ENCODE data around the gene INSC. TPM values are rescaled to one million over a fixed set of nuclear protein-coding genes. Genes with fewer than 3 reads are reported as not detected.

The INSC gene
- total and polyA plus RNA-seq, 2 of the 4 experiments (the other 2 are of a cell fraction): 0.53 to 1.4 TPM

- CTCF ChIA-PET: no interaction called here
Measured at GRCh38 chr11:15236559-15236958, 121.8 kb downstream of the INSC start.

More at GRCh38 chr11:15236559-15236958, 121.8 kb downstream of the INSC start:
- H3K9ac ChIP-seq (ENCODE audit: low read depth, low read length): no peak overlapping the region
- intact Hi-C loops (cut with micrococcal nuclease) (no loop called here), dilution Hi-C loops (cut with HindIII; ENCODE audit: low sequenced_read_pairs, unreplicated experiment) (no loop called here), in situ Hi-C loops (cut with MboI; ENCODE audit: low sequenced_read_pairs) (no loop called here)
- no peak overlapping the region for H3K23ac ChIP-seq (ENCODE audit: low read depth, low read length)
- H2AFZ ChIP-seq (replicated peaks; ENCODE audit: low read length, poor library complexity): no peak overlapping the region
- no peak overlapping the region for H3K14ac ChIP-seq (replicated peaks; ENCODE audit: low read depth, low read length)
- no peak overlapping the region for H2AK9ac ChIP-seq (replicated peaks; ENCODE audit: low read depth, low read length, poor library complexity)
- H3K4me3 ChIP-seq (ENCODE audit: insufficient read depth, low read depth, low read length): no peak overlapping the region
- no peaks in the 10 kb centered on the region for H3K36me3 ChIP-seq (ENCODE audit: control insufficient read depth, insufficient read depth, low read length)
- H3K79me1 ChIP-seq (ENCODE audit: low read depth in 1 of 2, low read length in 2 of 2): no peaks in the 10 kb centered on the region
- no peak overlapping the region for H4K91ac ChIP-seq (ENCODE audit: insufficient read depth, low read depth, low read length)
- H3K4ac ChIP-seq (ENCODE audit: low read depth, low read length): no peak overlapping the region
- DNase-seq: no peak
- H2BK5ac ChIP-seq (ENCODE audit: low read depth, low read length, poor library complexity, severe bottlenecking): no peak overlapping the region
- BruUV-seq (replicated peaks): no TSS peak
- no peaks in the 10 kb centered on the region for H3K9me3 ChIP-seq (ENCODE audit: control insufficient read depth, insufficient read depth, low read length)
- no peak overlapping the region for H2BK120ac ChIP-seq (ENCODE audit: low read depth, low read length)
- H3K56ac ChIP-seq (ENCODE audit: extremely low read depth, insufficient read depth, low read length): no peak overlapping the region
- no peak overlapping the region for H3K18ac ChIP-seq (ENCODE audit: low read depth, low read length)
- no peak for ATAC-seq (ENCODE audit: low read depth)
- WGBS, 2 experiments (ENCODE audit: extremely low coverage in 2 of 2, insufficient read length in 1 of 2): no CpG with 5 or more reads among the region's 4 CpGs
- H3K4me1 ChIP-seq (ENCODE audit: control insufficient read depth, insufficient read depth, low read length): no peaks in the 10 kb centered on the region
- no peak overlapping the region for H2BK15ac ChIP-seq (ENCODE audit: low read depth, low read length)
- no peaks in the 10 kb centered on the region for H4K20me1 ChIP-seq (ENCODE audit: insufficient read depth, low read length)
- no peak overlapping the region for H2BK20ac ChIP-seq (ENCODE audit: low read depth, low read length)
- no peak overlapping the region for H3K27ac ChIP-seq (ENCODE audit: insufficient read depth, low read length)
- POLR2A ChIA-PET (ENCODE audit: unreplicated experiment): no interaction called here
- H4K8ac ChIP-seq (ENCODE audit: low read depth in 2 of 2, low read length in 2 of 2): no peak overlapping the region
- TF ChIP-seq NFE2L2 (IDR thresholded peaks at IDR 0.05; ENCODE audit: low read depth, low read length): no peak
- no peak for TF ChIP-seq RAD21 (IDR thresholded peaks at IDR 0.05; ENCODE audit: low read length)
- no peak for TF ChIP-seq CHD1 (IDR thresholded peaks at IDR 0.05; ENCODE audit: low read depth, low read length)
- TF ChIP-seq CEBPB (IDR thresholded peaks at IDR 0.05; ENCODE audit: low read depth, low read length): no peak
- TF ChIP-seq FOS (IDR thresholded peaks at IDR 0.05; ENCODE audit: low read depth, low read length): no peak
- no peak for TF ChIP-seq USF2 (IDR thresholded peaks at IDR 0.05; ENCODE audit: low read depth, low read length)
- no peak for TF ChIP-seq MXI1 (IDR thresholded peaks at IDR 0.05; ENCODE audit: borderline replicate concordance, low read depth, low read length)
- no peak for TF ChIP-seq RCOR1 (IDR thresholded peaks at IDR 0.05; ENCODE audit: insufficient replicate concordance, low read length)
- TF ChIP-seq CTCF (conservative IDR thresholded peaks at IDR 0.05; ENCODE audit: low read depth, low read length): no peak
- TF ChIP-seq SMC3 (IDR thresholded peaks at IDR 0.05; ENCODE audit: low read depth, low read length): no peak
- no peak overlapping the region for H2AK5ac ChIP-seq (ENCODE audit: low read depth, low read length)
- H3K9me1 ChIP-seq (ENCODE audit: insufficient read depth, low read length): peaks cover 4% of the 10 kb centered on the region; the same call in 1 of the 2 replicates
- no peaks in the 10 kb centered on the region for H3K27me3 ChIP-seq (ENCODE audit: control insufficient read depth, insufficient read depth, low read length)
- no peak overlapping the region for H3K4me2 ChIP-seq (ENCODE audit: low read depth, low read length)
- H4K5ac ChIP-seq (ENCODE audit: low read depth, low read length): no peak overlapping the region
